Left cardiac atrium (tissue), 4 donors: ENCODE results near the gene SUCLA2. TPM values are rescaled to one million over a fixed set of nuclear protein-coding genes. Genes with fewer than 3 reads are reported as not detected.
"Not testable (repeated sequence)": the region's sequence is repeated elsewhere in the genome, so short reads cannot be mapped to it uniquely, and the experiment has no call there.

Experiments
- ATAC-seq, 2 donors: fragments of 200-7000 bp; cut with Tn5 transposase; one replicate each; pipeline ENCODE4 v1.9.1; 2020; ENCODE audit warnings: mild to moderate bottlenecking in 2 of 2, moderate library complexity in 2 of 2
- DNase-seq: peaks from one replicate; pipeline ENCODE4 v3.0.0-alpha.2; 2020
- intact Hi-C, 2 donors: fragments of 100-400 bp; cut with DNase I; formaldehyde crosslinking; loops; one replicate each; pipeline versions ENCODE4 v1.14.1 to v1.15.1; 2022 to 2023
- long read RNA-seq: library from polyadenylated mRNA; unstranded; transcript quantifications from one replicate; pipeline ENCODE4 v2.0.0, GENCODE V29; 2021
- total RNA-seq, 2 donors: library from RNA; stranded (reverse); fragmentation: NEBNext Ultra II Directional; extraction: Animal tissue kit (Norgen Biotek cat#: 25700); gene quantifications; one replicate each; pipeline ENCODE4 v1.2.1, GENCODE V29; 2021
- donor health status: DM: no; HTN: yes; CAD: no.
- donor health status: DM: no; HTN: yes; CAD: no; lungs with severe emphysema.
- donor health status: DM: yes; HTN: yes; CAD: no.
- donor health status: Dilated cardiomyopathy.

Gene SUCLA2
- 100 to 1,000 TPM in 1 of 2 donors, 10 to 100 TPM in 1; 86.1 to 100 TPM for total RNA-seq
- long read RNA-seq, transcript SUCLA2-219 (11 exons, 2,111 nt), result major isoform, 374 of 391 reads
- long read RNA-seq, partial matches to known transcripts, result 4 of 391 reads
- long read RNA-seq, other reads (novel, unspliced or antisense), result 11 of 391 reads

- intact Hi-C loops, result no loop called here
- DNase-seq, result peak; percentile 94
These were observed at the start of gene SUCLA2 for GRCh38 chr13:48001114-48001881. TSS of gene SUCLA2 (minus strand) at chr13:48001273. CDS start at chr13:48001269, 4 bp downstream.

GRCh38 chr13:48050550-48050949, 49.5 kb upstream of the SUCLA2 start:
- intact Hi-C loops, result no loop called here
- ATAC-seq, result no peak

More at GRCh38 chr13:48001114-48001881, at the start of gene SUCLA2:
- peak; percentile 100 for ATAC-seq

GRCh38 chr13:48043789-48044503, 42.9 kb upstream of the SUCLA2 start:
- intact Hi-C loops, result no loop called here
- DNase-seq (no peak), ATAC-seq (no peak)

More at GRCh38 chr13:48050550-48050949, 49.5 kb upstream of the SUCLA2 start:
- DNase-seq, result no peak

GRCh38 chr13:48042894-48043293, 41.8 kb upstream of the SUCLA2 start:
- ATAC-seq, result no peak
- DNase-seq, result no peak
- intact Hi-C loops, result no loop called here

GRCh38 chr13:48040896-48041295, 39.8 kb upstream of the SUCLA2 start:
- intact Hi-C loops, result no loop called here
- DNase-seq, result no peak
- ATAC-seq, result no peak

- intact Hi-C loops, result no loop called here
- no peak for ATAC-seq
These were observed 39.0 kb upstream of the SUCLA2 start for GRCh38 chr13:48040049-48040448.

GRCh38 chr13:48038761-48039160, 37.7 kb upstream of the SUCLA2 start:
- no peak for DNase-seq
- intact Hi-C loops, result loop anchor here in 1 of 2 donors (5.0 kb wide), 1 partner anchor 729 kb away; no protein-coding TSS in a partner anchor
- no peak for ATAC-seq

More at GRCh38 chr13:48040049-48040448, 39.0 kb upstream of the SUCLA2 start:
- DNase-seq, result no peak

GRCh38 chr13:48037346-48038173, 36.5 kb upstream of the SUCLA2 start, which contains the start of gene NUDT15:
TSS of gene NUDT15 (plus strand) at chr13:48037726. CDS start at chr13:48037747, 21 bp downstream.
- DNase-seq (peak; percentile 95), ATAC-seq (peak; percentile 99)
- intact Hi-C loops, result loop anchor here in 1 of 2 donors (5.0 kb wide), 1 partner anchor 730 kb away; no protein-coding TSS in a partner anchor

- ATAC-seq (no peak), DNase-seq (no peak)
- intact Hi-C loops, result no loop called here
These were observed 28.8 kb upstream of the SUCLA2 start for GRCh38 chr13:48029859-48030258.

GRCh38 chr13:48028066-48028465, 27.0 kb upstream of the SUCLA2 start:
- intact Hi-C loops, result no loop called here
- DNase-seq (no peak), ATAC-seq (no peak)

- DNase-seq (no peak), ATAC-seq (no peak)
- intact Hi-C loops, result no loop called here
These were observed 18.7 kb upstream of the SUCLA2 start for GRCh38 chr13:48019796-48020195.

- intact Hi-C loops, result no loop called here
- ATAC-seq (no peak), DNase-seq (no peak)
These were observed 17.6 kb upstream of the SUCLA2 start for GRCh38 chr13:48018637-48019036.

- no peak for ATAC-seq
These were observed 13.3 kb upstream of the SUCLA2 start for GRCh38 chr13:48014359-48014758.

GRCh38 chr13:48012668-48013067, 11.6 kb upstream of the SUCLA2 start:
- ATAC-seq, result no peak
- intact Hi-C loops, result no loop called here
- no peak for DNase-seq

More at GRCh38 chr13:48014359-48014758, 13.3 kb upstream of the SUCLA2 start:
- intact Hi-C loops, result no loop called here
- DNase-seq, result no peak

- intact Hi-C loops, result no loop called here
- no peak for ATAC-seq
- DNase-seq, result no peak
These were observed 9.6 kb upstream of the SUCLA2 start for GRCh38 chr13:48010698-48011097.

- intact Hi-C loops, result no loop called here
- ATAC-seq (no peak), DNase-seq (no peak)
These were observed 8.2 kb upstream of the SUCLA2 start for GRCh38 chr13:48009284-48009683.

GRCh38 chr13:48006396-48006795, 5.3 kb upstream of the SUCLA2 start:
- DNase-seq (no peak), ATAC-seq (no peak)
- intact Hi-C loops, result no loop called here

- ATAC-seq, result no peak
- intact Hi-C loops, result no loop called here
- DNase-seq, result no peak
These were observed 3.1 kb upstream of the SUCLA2 start for GRCh38 chr13:48004201-48004600.

- intact Hi-C loops, ATAC-seq, DNase-seq: not testable (repeated sequence)
These were observed 926 bp upstream of the SUCLA2 start for GRCh38 chr13:48001999-48002398.
